GM18502 (cell line): ENCODE measurements around the gene MYEOV.

Experiments used
- ATAC-seq: cut with Tn5 transposase; IDR thresholded peaks from one replicate; pipeline ENCODE4 v1.9.1; 2021; ENCODE audit warnings: mild to moderate bottlenecking; ENCODE audit not compliant: unreplicated experiment, poor library complexity

MYEOV gene

GRCh38 chr11:69285766-69286165 lies 8.2 kb upstream of the MYEOV start:
- ATAC-seq = no peak

- ATAC-seq = no peak
These were observed 7.3 kb upstream of the MYEOV start for GRCh38 chr11:69286374-69287371.

- no peak for ATAC-seq
These were observed 5.7 kb upstream of the MYEOV start for GRCh38 chr11:69287968-69288882.

GRCh38 chr11:69288883-69289242 lies 5.1 kb upstream of the MYEOV start:
- ATAC-seq = no peak

- no peak for ATAC-seq
These were observed 3.1 kb upstream of the MYEOV start for GRCh38 chr11:69290806-69291205.

GRCh38 chr11:69291459-69292110 lies 2.4 kb upstream of the MYEOV start:
- ATAC-seq = no peak

- no peak for ATAC-seq
These were observed 1.7 kb upstream of the MYEOV start for GRCh38 chr11:69292221-69292648.

GRCh38 chr11:69293087-69293486 lies 868 bp upstream of the MYEOV start:
- no peak for ATAC-seq

GRCh38 chr11:69294571-69295078 lies 670 bp downstream of the MYEOV start:
- ATAC-seq = no peak

- ATAC-seq = no peak
These were observed 1.4 kb downstream of the MYEOV start for GRCh38 chr11:69295079-69295994.

- ATAC-seq = no peak
These were observed 2.3 kb downstream of the MYEOV start for GRCh38 chr11:69295995-69296889.

GRCh38 chr11:69296890-69297786 lies 3.2 kb downstream of the MYEOV start:
- peak; percentile 70 for ATAC-seq

GRCh38 chr11:69297787-69298266 lies 3.9 kb downstream of the MYEOV start:
- peak; percentile 25 for ATAC-seq

- peak; percentile 47 for ATAC-seq
These were observed 4.5 kb downstream of the MYEOV start for GRCh38 chr11:69298267-69299022.

GRCh38 chr11:69299023-69299461 lies 5.1 kb downstream of the MYEOV start:
- ATAC-seq = no peak

- ATAC-seq = no peak
These were observed 5.6 kb downstream of the MYEOV start for GRCh38 chr11:69299572-69299971.
